ENCODE data around the gene LZTR1.

LZTR1 gene

DNA sequence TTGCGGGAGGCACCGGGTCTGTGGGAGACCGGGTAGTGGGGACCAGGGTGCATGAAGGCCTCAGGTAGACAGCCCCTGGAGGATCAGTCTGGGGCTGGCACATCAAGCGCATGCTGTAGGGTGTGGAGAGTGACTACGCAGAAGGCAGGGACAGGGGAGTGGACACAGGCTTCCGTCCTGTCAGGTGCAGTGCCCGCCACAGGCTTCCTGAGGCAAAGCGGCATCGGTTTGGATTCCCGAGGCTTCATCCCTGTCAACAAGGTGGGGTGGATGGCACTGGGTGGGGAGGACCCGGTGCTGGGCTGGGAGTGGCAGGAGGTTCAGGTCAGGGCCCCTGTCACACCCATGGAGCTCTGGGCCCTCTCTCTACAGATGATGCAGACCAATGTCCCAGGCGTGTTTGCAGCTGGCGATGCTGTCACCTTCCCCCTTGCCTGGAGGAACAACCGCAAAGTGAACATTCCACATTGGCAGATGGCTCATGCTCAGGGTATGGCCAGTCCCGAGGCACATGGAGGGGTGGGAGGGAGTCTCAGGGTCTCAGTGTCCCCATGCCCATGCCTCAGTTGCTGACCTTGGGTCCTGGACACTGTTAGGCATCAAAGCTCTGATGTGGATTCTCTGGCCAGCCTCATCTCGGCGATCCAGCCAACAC, 4.5 kb upstream of the LZTR1 start:
- H4K20me1 ChIP-seq (ENCODE audit: insufficient read depth, low read length), result no peaks in the 10 kb centered on the region
- peaks cover 11% of the 10 kb centered on the region for H3K79me2 ChIP-seq (ENCODE audit: low read length)
- no peak overlapping the region for H3K4me3 ChIP-seq (ENCODE audit: low read length)
- no peaks in the 10 kb centered on the region for H3K36me3 ChIP-seq (replicated peaks; ENCODE audit: low read depth, low read length)
- H3K9me3 ChIP-seq (ENCODE audit: insufficient read depth, low read length), result no peaks in the 10 kb centered on the region
- peaks cover 8% of the 10 kb centered on the region for H3K4me1 ChIP-seq (ENCODE audit: low read length)
- H3K4me2 ChIP-seq (ENCODE audit: low read length), result no peak overlapping the region
- no peak overlapping the region for H3K9ac ChIP-seq (ENCODE audit: low read length)
- no peak overlapping the region for H3K27ac ChIP-seq (ENCODE audit: low read length)
- no peak overlapping the region for H2AFZ ChIP-seq (ENCODE audit: low read depth, low read length)
- no peaks in the 10 kb centered on the region for H3K27me3 ChIP-seq (ENCODE audit: low read depth, low read length)
- TF ChIP-seq CTCF (IDR thresholded peaks at IDR 0.05; ENCODE audit: low read depth, low read length), result no peak

- Histone ChIP-seq H3K4me3 (ENCODE audit: low read length) (no peak overlapping the region), H3K9me3 (ENCODE audit: insufficient read depth, low read length) (no peaks in the 10 kb centered on the region), H4K20me1 (ENCODE audit: insufficient read depth, low read length) (no peaks in the 10 kb centered on the region), H3K4me2 (ENCODE audit: low read length) (no peak overlapping the region), H3K27ac (ENCODE audit: low read length) (no peak overlapping the region), H2AFZ (ENCODE audit: low read depth, low read length) (no peak overlapping the region), H3K27me3 (ENCODE audit: low read depth, low read length) (no peaks in the 10 kb centered on the region), H3K9ac (ENCODE audit: low read length) (no peak overlapping the region), H3K36me3 (replicated peaks; ENCODE audit: low read depth, low read length) (no peaks in the 10 kb centered on the region), H3K4me1 (ENCODE audit: low read length) (peaks cover 15% of the 10 kb centered on the region), H3K79me2 (ENCODE audit: low read length) (peaks cover 19% of the 10 kb centered on the region)
- TF ChIP-seq EZH2phosphoT487 (IDR thresholded peaks at IDR 0.05; ENCODE audit: low read depth) (no peak), CTCF (IDR thresholded peaks at IDR 0.05; ENCODE audit: low read depth, low read length) (no peak)
Observed at GRCh38 chr22:20978419-20978818, 3.7 kb upstream of the LZTR1 start.

DNA sequence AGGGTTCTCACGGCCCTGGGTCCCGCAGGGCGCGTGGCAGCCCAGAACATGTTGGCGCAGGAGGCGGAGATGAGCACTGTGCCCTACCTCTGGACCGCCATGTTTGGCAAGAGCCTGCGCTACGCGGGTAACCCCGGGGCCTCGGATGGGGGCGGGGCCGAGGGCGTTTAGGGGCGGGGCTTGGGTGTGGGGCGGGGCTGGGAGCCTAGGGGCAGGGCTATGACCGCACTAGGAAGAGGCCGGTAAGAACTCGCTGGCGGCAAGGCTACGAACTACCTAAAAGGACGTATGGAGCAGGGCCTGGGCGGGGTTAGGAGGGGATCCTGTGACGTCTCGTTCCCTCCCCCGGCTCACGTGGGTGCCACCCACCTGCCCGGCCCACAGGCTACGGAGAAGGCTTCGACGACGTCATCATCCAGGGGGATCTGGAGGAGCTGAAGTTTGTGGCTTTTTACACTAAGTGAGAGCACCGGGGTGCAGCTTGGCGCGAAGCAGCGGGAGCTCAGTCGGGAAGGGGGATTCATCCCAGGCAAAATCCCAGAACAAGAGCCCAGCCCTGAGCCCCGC, 2.8 kb upstream of the LZTR1 start:
- Histone ChIP-seq H3K4me2 (ENCODE audit: low read length) (no peak overlapping the region), H3K9ac (ENCODE audit: low read length) (no peak overlapping the region), H3K4me1 (ENCODE audit: low read length) (peaks cover 16% of the 10 kb centered on the region), H2AFZ (ENCODE audit: low read depth, low read length) (no peak overlapping the region), H4K20me1 (ENCODE audit: insufficient read depth, low read length) (no peaks in the 10 kb centered on the region), H3K27ac (ENCODE audit: low read length) (no peak overlapping the region), H3K9me3 (ENCODE audit: insufficient read depth, low read length) (no peaks in the 10 kb centered on the region), H3K4me3 (ENCODE audit: low read length) (no peak overlapping the region), H3K27me3 (ENCODE audit: low read depth, low read length) (no peaks in the 10 kb centered on the region), H3K36me3 (replicated peaks; ENCODE audit: low read depth, low read length) (peaks cover 3% of the 10 kb centered on the region), H3K79me2 (ENCODE audit: low read length) (peaks cover 20% of the 10 kb centered on the region)
- no peak for TF ChIP-seq EZH2phosphoT487 (IDR thresholded peaks at IDR 0.05; ENCODE audit: low read depth)
- TF ChIP-seq CTCF (IDR thresholded peaks at IDR 0.05; ENCODE audit: low read depth, low read length), result no peak

GRCh38 chr22:20979940-20980453, 2.1 kb upstream of the LZTR1 start:
- no peak overlapping the region for H3K9ac ChIP-seq (ENCODE audit: low read length)
- no peak for TF ChIP-seq EZH2phosphoT487 (IDR thresholded peaks at IDR 0.05; ENCODE audit: low read depth)
- TF ChIP-seq CTCF (IDR thresholded peaks at IDR 0.05; ENCODE audit: low read depth, low read length), result no peak
- peaks cover 6% of the 10 kb centered on the region for H3K36me3 ChIP-seq (replicated peaks; ENCODE audit: low read depth, low read length)
- H4K20me1 ChIP-seq (ENCODE audit: insufficient read depth, low read length), result no peaks in the 10 kb centered on the region
- H2AFZ ChIP-seq (ENCODE audit: low read depth, low read length), result no peak overlapping the region
- no peak overlapping the region for H3K4me2 ChIP-seq (ENCODE audit: low read length)
- H3K4me3 ChIP-seq (ENCODE audit: low read length), result no peak overlapping the region
- peaks cover 16% of the 10 kb centered on the region for H3K4me1 ChIP-seq (ENCODE audit: low read length)
- no peaks in the 10 kb centered on the region for H3K9me3 ChIP-seq (ENCODE audit: insufficient read depth, low read length)
- H3K27me3 ChIP-seq (ENCODE audit: low read depth, low read length), result no peaks in the 10 kb centered on the region
- H3K27ac ChIP-seq (ENCODE audit: low read length), result no peak overlapping the region
- peaks cover 20% of the 10 kb centered on the region for H3K79me2 ChIP-seq (ENCODE audit: low read length)
